Measurements from ENCODE around the gene C17orf100.
"Not testable (repeated sequence)": the region's sequence is repeated elsewhere in the genome, so short reads cannot be mapped to it uniquely, and the experiment has no call there.

The C17orf100 gene

GRCh38 chr17:6641247-6641863, 10.2 kb upstream of the C17orf100 start:
- DNase-seq: peak; percentile 51

DNA sequence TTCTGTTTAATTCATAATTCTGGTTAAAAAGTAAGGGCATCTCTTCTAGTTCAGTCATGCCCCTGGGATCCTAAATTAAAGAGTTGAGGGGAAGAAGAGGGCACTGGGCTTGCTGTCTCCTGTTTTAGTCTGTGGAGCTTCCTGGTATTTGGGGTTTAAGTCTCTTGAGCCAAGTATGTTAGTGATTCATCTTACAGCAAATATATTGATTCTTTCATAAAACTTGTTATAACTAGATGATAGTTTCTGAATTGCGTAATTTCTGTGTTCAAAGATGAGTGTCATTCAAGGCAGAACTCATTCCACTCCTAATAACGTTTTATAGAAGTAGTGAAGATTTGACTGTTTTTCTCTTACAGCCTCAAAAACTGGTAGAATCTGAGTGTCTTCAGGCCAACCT, 9.0 kb upstream of the C17orf100 start:
- DNase-seq: no peak

GRCh38 chr17:6643451-6644125, 8.0 kb upstream of the C17orf100 start:
- no peak for DNase-seq

- no peak for DNase-seq
These were observed 3.4 kb upstream of the C17orf100 start for GRCh38 chr17:6648181-6648580.

GRCh38 chr17:6651919-6652452, 424 bp downstream of the C17orf100 start:
- DNase-seq: no peak

- no peak for DNase-seq
These were observed 3.5 kb downstream of the C17orf100 start for GRCh38 chr17:6654841-6655731.

- DNase-seq: not testable (repeated sequence)
These were observed 4.3 kb downstream of the C17orf100 start for GRCh38 chr17:6655732-6656361.

GRCh38 chr17:6656797-6657632, 5.5 kb downstream of the C17orf100 start:
- DNase-seq: not testable (repeated sequence)

DNA sequence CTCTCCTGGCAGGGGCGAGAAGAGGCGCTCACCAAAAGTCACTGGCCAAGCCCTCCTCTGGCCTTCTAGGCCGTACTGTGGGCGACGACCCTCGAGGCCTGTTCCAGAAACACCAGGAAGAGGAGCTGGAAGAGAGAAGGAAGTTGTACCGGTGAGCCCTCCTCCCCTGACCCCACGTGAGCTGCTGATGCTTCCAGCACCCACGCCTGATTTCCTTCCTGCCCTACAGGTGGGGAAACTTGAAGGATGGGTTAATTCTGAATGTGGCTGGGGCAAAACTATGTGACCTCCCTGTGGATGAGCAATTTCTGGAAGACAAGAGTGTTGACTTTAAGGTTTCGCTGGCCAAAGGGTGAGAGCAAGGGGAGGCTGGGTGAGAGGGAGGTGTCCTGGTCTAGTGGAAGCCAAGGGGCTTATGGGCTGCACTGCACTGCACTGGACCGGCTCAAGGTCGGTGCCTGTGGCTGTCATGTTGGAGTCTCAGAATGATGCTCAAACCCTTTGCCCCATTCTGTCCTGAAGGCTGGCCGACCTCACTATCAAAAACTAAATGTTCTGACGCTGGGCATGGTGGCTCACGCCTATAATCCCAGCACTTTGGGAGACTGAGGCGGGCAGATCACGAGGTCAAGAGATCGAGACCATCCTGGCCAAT, 6.2 kb downstream of the C17orf100 start:
- no peak for DNase-seq

- DNase-seq: not testable (repeated sequence)
These were observed 6.8 kb downstream of the C17orf100 start for GRCh38 chr17:6658411-6658810.

DNA sequence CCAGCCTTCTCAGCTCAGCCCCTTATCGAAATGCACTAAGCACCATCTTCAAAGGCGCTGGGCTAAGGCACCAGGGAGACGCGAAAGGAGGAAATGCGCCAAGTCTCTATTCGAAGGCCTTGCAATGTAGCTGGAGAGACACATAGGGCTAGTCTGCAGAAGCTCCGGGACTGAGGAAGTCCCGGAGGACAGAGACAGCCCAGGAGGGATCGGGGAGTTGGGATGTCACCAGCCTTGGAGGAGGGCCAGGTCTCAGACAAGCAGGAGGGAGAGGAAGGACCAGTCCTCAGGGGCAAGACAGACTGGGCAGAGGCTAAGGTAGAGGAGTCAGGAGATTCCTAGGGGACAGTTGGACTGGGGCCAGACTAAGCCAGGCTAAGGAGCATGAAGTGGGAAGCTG, 8.5 kb downstream of the C17orf100 start:
- DNase-seq: no peak

GRCh38 chr17:6660805-6661463, 9.4 kb downstream of the C17orf100 start:
- no peak for DNase-seq

GRCh38 chr17:6661464-6661848, 9.9 kb downstream of the C17orf100 start:
- no peak for DNase-seq

DNA sequence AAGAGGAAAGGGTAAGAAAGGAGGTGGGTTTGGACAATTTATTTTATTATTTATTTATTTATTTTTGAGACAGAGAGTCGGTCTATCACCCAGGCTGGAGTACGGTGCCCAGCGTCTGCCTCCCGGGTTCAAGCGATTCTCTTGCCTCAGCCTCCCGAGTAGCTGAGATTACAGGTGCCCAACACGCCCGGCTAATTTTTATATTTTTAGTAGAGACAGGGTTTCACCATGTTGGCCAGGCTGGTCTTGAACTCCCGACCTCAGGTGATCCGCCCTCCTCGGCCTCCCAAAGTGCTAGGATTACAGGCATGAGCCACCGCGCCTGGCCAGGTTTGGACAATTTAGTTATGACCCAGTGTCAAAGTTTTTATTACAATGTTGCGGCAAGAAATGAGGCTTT, 11.6 kb downstream of the C17orf100 start:
- DNase-seq: not testable (repeated sequence)

DNA sequence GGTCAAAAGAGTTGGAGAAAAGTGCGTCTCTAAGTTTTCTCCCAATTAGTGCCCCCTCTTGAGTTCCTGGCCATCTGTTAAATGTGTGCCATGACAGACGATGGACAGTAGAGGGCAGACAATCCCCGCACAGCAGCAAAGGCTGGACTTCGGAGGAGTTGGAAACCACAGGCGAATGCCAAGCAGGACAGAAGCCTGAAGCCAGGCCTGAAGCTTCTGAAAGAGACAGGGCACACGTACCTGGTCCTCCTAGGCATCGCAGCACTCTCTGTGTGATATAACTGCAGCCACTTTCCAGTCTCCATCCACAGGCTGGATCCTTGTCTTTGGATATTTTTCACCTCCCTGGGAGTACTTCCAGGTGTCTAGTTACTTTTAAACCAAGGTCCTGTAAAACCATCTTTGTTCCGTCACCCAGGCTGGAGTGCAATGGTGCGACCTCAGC, 14.5 kb downstream of the C17orf100 start:
- peak; percentile 79 for DNase-seq

- no peak for DNase-seq
These were observed 15.0 kb downstream of the C17orf100 start for GRCh38 chr17:6666557-6666956.

- DNase-seq: no peak
These were observed 16.0 kb downstream of the C17orf100 start for GRCh38 chr17:6667516-6667915.

DNA sequence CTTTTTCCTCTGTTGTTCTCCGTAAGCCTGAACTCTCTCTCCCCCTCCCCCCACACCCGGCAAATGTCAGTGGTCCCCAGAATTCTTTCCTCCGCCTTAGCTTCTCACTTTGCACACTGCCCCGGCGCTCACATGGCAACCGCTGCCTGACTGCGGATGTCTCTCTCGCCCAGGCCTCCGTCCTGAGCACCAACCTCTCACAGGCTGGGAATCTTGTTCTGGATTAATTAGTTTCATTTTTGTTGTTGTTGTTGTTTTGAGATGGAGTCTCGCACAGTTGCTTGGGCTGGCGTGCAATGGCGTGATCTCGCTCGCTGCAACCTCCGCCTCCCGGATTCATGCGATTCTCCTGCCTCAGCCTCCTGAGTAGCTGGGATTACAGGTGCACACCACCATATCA, 16.7 kb downstream of the C17orf100 start:
- DNase-seq: no peak

GRCh38 chr17:6668727-6669425, 17.3 kb downstream of the C17orf100 start:
- no peak for DNase-seq
